T-helper 9 cell (primary cell): ENCODE results near the gene PRDM16.
A peak's percentile ranks its signal among the peaks of the same experiment; 100 is the strongest.

Experiments
- DNase-seq: peaks from one replicate; pipeline ENCODE4 v3.0.0-alpha.2; 2020

The PRDM16 gene

GRCh38 chr1:3033040-3033789 lies 35.8 kb upstream of the PRDM16 start:
- peak; percentile 17 for DNase-seq

- no peak for DNase-seq
Observed at GRCh38 chr1:3033790-3034090, 35.3 kb upstream of the PRDM16 start.

GRCh38 chr1:3034162-3034561 lies 34.8 kb upstream of the PRDM16 start:
- no peak for DNase-seq

GRCh38 chr1:3034728-3035562 lies 34.1 kb upstream of the PRDM16 start:
- DNase-seq: no peak

GRCh38 chr1:3035563-3036446 lies 33.2 kb upstream of the PRDM16 start:
- no peak for DNase-seq

GRCh38 chr1:3036447-3037280 lies 32.3 kb upstream of the PRDM16 start:
- DNase-seq: no peak

- DNase-seq: no peak
Observed at GRCh38 chr1:3037281-3038040, 31.5 kb upstream of the PRDM16 start.

GRCh38 chr1:3038113-3038551 lies 30.9 kb upstream of the PRDM16 start:
- DNase-seq: no peak

GRCh38 chr1:3038571-3039181 lies 30.3 kb upstream of the PRDM16 start:
- no peak for DNase-seq

- no peak for DNase-seq
Observed at GRCh38 chr1:3040004-3040403, 29.0 kb upstream of the PRDM16 start.

- no peak for DNase-seq
Observed at GRCh38 chr1:3042481-3042880, 26.5 kb upstream of the PRDM16 start.

- DNase-seq: no peak
Observed at GRCh38 chr1:3049164-3049563, 19.8 kb upstream of the PRDM16 start.

GRCh38 chr1:3049905-3050304 lies 19.1 kb upstream of the PRDM16 start:
- no peak for DNase-seq

- DNase-seq: no peak
Observed at GRCh38 chr1:3050603-3051002, 18.4 kb upstream of the PRDM16 start.

GRCh38 chr1:3051270-3052268 lies 17.4 kb upstream of the PRDM16 start:
- DNase-seq: no peak

GRCh38 chr1:3052501-3052900 lies 16.5 kb upstream of the PRDM16 start:
- DNase-seq: no peak

GRCh38 chr1:3053366-3053980 lies 15.5 kb upstream of the PRDM16 start:
- DNase-seq: no peak

- no peak for DNase-seq
Observed at GRCh38 chr1:3053986-3054385, 15.0 kb upstream of the PRDM16 start.

GRCh38 chr1:3054474-3054873 lies 14.5 kb upstream of the PRDM16 start:
- no peak for DNase-seq
